Gastroesophageal sphincter (tissue), 4 donors: ENCODE data around the gene DCLRE1C. TPM values are rescaled to one million over a fixed set of nuclear protein-coding genes. Genes with fewer than 3 reads are reported as not detected.
"Not testable (repeated sequence)": the region's sequence is repeated elsewhere in the genome, so short reads cannot be mapped to it uniquely, and the experiment has no call there.

Experiments
- ATAC-seq: fragments of 150-250 bp; one replicate; pipeline ENCODE4 v1.9.1; 2016; ENCODE audit warnings: mild to moderate bottlenecking, moderate library complexity
- H3K27ac ChIP-seq, 4 donors: fragments of 200-600 bp; sonication (generic) in 3 of 4; 1 replicate in 3 of 4; 2 replicates in 1 of 4; pipeline ENCODE4 v1.5.1; 2016 to 2019
- H3K27me3 ChIP-seq: fragments of 200-600 bp; sonication (generic); one replicate; pipeline ENCODE4 v1.5.1; 2019
- H3K36me3 ChIP-seq, 2 donors: fragments of 200-600 bp; sonication (generic); one replicate each; pipeline ENCODE4 v1.5.1; 2019; ENCODE audit warnings: control low read depth in 1 of 2
- H3K4me1 ChIP-seq, 3 donors: fragments of 200-600 bp; sonication (generic); 1 replicate in 2 of 3; 2 replicates in 1 of 3; pipeline ENCODE4 v1.5.1; 2016 to 2019; ENCODE audit warnings: control low read depth in 2 of 3
- H3K4me3 ChIP-seq, 2 donors: fragments of 200-600 bp; sonication (generic); one replicate each; pipeline ENCODE4 v1.5.1; 2019; ENCODE audit warnings: mild to moderate bottlenecking in 1 of 2, moderate library complexity in 1 of 2
- H3K9me3 ChIP-seq, 3 donors: fragments of 200-600 bp; sonication (generic); one replicate each; pipeline ENCODE4 v1.5.1; 2017 to 2019; ENCODE audit warnings: control low read depth in 2 of 3
- CTCF ChIP-seq, 4 experiments: fragments of 200-600 bp in 2 of 4; fragments of 450-650 bp in 2 of 4; sonication (generic) in 1 of 4; IDR thresholded peaks; one replicate each; pipeline ENCODE4 v1.5.1; 2017 to 2019; ENCODE audit warnings: antibody characterized with exemption in 4 of 4, mild to moderate bottlenecking in 2 of 4, moderate library complexity in 2 of 4
- EP300 ChIP-seq: sonication (generic); formaldehyde crosslinking; IDR thresholded peaks from one replicate; pipeline ENCODE4 v1.6.1; 2017; ENCODE audit warnings: antibody characterized with exemption, mild to moderate bottlenecking
- POLR2A ChIP-seq, 2 donors: fragments of 450-650 bp; IDR thresholded peaks; one replicate each; pipeline ENCODE4 v1.6.1; 2017; ENCODE audit warnings: antibody characterized with exemption in 2 of 2, mild to moderate bottlenecking in 2 of 2, moderate library complexity in 1 of 2
- POLR2AphosphoS5 ChIP-seq: sonication (generic); formaldehyde crosslinking; IDR thresholded peaks from one replicate; pipeline ENCODE4 v1.6.1; 2017; ENCODE audit warnings: antibody characterized with exemption
- WGBS, 2 donors: methylation state at CpG; one replicate each; pipeline ENCODE4 v1.1.5; 2018; ENCODE audit warnings: low coverage in 1 of 2; 5-methylcytosine and 5-hydroxymethylcytosine counted together
- total RNA-seq, 4 donors: library from RNA; depleted of rRNA; stranded (reverse); fragments of >200 nt; gene quantifications; one replicate each; pipeline ENCODE4 v1.1.0, GENCODE V29; 2016

DCLRE1C gene
- total RNA-seq, result 10 to 100 TPM in 2 of 4 donors, 1 to 10 TPM in 2; 7.7 to 16.8 (median 11.6) TPM

- Histone ChIP-seq H3K9me3 (no peaks in the 10 kb centered on the region), H3K36me3 (no peaks in the 10 kb centered on the region), H3K4me3 (peak within 1 kb of the TSS; percentile 49 to 87), H3K27ac (peak within 1 kb of the TSS; percentile 47 to 95 (median 94)), H3K4me1 (peaks cover 0 to 42% (median 7%) of the 10 kb centered on the region in 3 donors), H3K27me3 (no peaks in the 10 kb centered on the region)
- peak; percentile 27 for TF ChIP-seq POLR2AphosphoS5
- no peak for TF ChIP-seq CTCF (IDR thresholded peaks at IDR 0.05)
- TF ChIP-seq POLR2A (IDR thresholded peaks at IDR 0.05), result peak; percentile 29 to 30
- TF ChIP-seq EP300, result no peak
- ATAC-seq, result peak; percentile 97
- WGBS, 2 donors, result 0% methylated on average over 9 to 13 of the region's 45 CpGs
Measured at GRCh38 chr10:14954001-14954770, at the start of gene DCLRE1C. TSS of gene DCLRE1C (minus strand) at chr10:14954096. CDS start at chr10:14954010, 86 bp downstream.

GRCh38 chr10:14995964-14996565 is 42.2 kb upstream of the DCLRE1C start:
- Histone ChIP-seq H3K9me3 (no peaks in the 10 kb centered on the region), H3K36me3 (no peaks in the 10 kb centered on the region), H3K27ac (no peak overlapping the region), H3K4me1 (no peaks in the 10 kb centered on the region), H3K27me3 (peaks cover 4% of the 10 kb centered on the region), H3K4me3 (peak overlapping the region in 1 of 2 donors; percentile 32)
- TF ChIP-seq EP300 (no peak), POLR2AphosphoS5 (no peak), POLR2A (IDR thresholded peaks at IDR 0.05) (no peak), CTCF (IDR thresholded peaks at IDR 0.05) (no peak)
- 88% methylated on average over 12 to 31 of the region's 50 CpGs for WGBS, 2 donors
- ATAC-seq, result peak; percentile 25

- H3K27me3 ChIP-seq, H3K36me3 ChIP-seq, H3K4me1 ChIP-seq, ATAC-seq, H3K9me3 ChIP-seq, H3K27ac ChIP-seq, H3K4me3 ChIP-seq: not testable (repeated sequence)
- 75 to 76% methylated on average over 23 to 27 of the region's 32 CpGs for WGBS, 2 donors
Measured at GRCh38 chr10:14993500-14994455, 39.9 kb upstream of the DCLRE1C start.

- not testable (repeated sequence) for ATAC-seq, H3K27ac ChIP-seq, H3K27me3 ChIP-seq, H3K4me3 ChIP-seq, H3K36me3 ChIP-seq, H3K9me3 ChIP-seq, H3K4me1 ChIP-seq
- 80 to 94% methylated on average over 1 to 5 of the region's 9 CpGs for WGBS, 2 donors
Measured at GRCh38 chr10:14992336-14992735, 38.4 kb upstream of the DCLRE1C start.

GRCh38 chr10:14991035-14991749 is 37.3 kb upstream of the DCLRE1C start:
- WGBS, 2 donors, result 27 to 48% methylated on average over 7 to 8 of the region's 19 CpGs

GRCh38 chr10:14989552-14989951 is 35.7 kb upstream of the DCLRE1C start:
- not testable (repeated sequence) for H3K36me3 ChIP-seq, H3K27ac ChIP-seq, H3K9me3 ChIP-seq, ATAC-seq, H3K4me3 ChIP-seq, H3K4me1 ChIP-seq, H3K27me3 ChIP-seq
- WGBS, 2 donors, result 80 to 85% methylated on average over 1 to 6 of the region's 6 CpGs

More at GRCh38 chr10:14991035-14991749, 37.3 kb upstream of the DCLRE1C start:
- H3K27me3 ChIP-seq, H3K27ac ChIP-seq, H3K9me3 ChIP-seq, H3K36me3 ChIP-seq, H3K4me3 ChIP-seq, ATAC-seq, H3K4me1 ChIP-seq: not testable (repeated sequence)
